ENCODE results near the gene PCSK5. TPM values are rescaled to one million over a fixed set of nuclear protein-coding genes. Genes with fewer than 3 reads are reported as not detected.

Gene PCSK5
- total RNA-seq, 1 experiment from 2014 or later: 2.1 TPM

GRCh38 chr9:76001459-76001858, 111.0 kb downstream of the PCSK5 start:
- DNase-seq (ENCODE audit: low read depth): no peak

DNA sequence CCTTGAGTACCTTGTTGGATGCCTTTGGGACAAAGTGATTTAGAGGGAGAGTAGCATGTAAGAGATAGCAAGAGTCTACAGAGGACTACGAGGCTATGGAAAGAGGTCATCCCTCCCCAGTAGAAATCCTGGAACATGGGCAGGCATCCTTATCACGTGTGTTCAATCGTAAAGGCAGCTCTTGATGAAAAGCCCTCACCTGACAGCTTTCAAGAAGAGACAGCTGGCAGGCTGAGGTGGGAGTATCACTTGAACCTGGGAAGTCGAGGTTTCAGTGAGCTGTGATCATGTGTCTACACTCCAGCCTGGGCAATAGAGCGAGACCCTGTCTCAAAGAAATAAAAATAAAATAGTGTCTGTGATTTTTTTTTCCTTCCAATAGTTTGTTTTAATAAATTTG, 112.6 kb downstream of the PCSK5 start:
- DNase-seq (ENCODE audit: low read depth): no peak

GRCh38 chr9:76004526-76004925, 114.1 kb downstream of the PCSK5 start:
- DNase-seq (ENCODE audit: low read depth): no peak

DNA sequence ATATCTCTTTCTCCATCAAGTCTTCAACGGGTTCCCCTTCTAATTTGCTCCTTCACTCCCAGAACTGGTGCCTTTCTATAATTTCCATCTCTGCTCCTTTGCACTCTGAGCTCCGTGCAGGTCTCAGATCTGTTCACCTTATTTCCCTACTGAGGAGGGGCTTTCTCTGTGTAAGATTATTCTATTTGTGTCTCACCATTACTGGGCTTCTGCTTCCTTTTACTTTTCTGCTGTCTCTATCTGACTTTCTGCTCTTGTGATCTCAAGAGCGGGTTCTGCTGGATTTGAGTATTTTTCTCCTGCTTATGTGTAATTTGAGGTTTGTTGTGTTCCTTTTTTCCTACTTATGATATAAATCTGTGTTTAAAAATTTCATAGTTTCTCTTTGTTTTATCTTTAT, 117.5 kb downstream of the PCSK5 start:
- DNase-seq (ENCODE audit: low read depth): no peak

- DNase-seq (ENCODE audit: low read depth): no peak
Observed at GRCh38 chr9:76013809-76014208, 123.3 kb downstream of the PCSK5 start.

- DNase-seq (ENCODE audit: low read depth): no peak
Observed at GRCh38 chr9:76018235-76018634, 127.8 kb downstream of the PCSK5 start.

DNA sequence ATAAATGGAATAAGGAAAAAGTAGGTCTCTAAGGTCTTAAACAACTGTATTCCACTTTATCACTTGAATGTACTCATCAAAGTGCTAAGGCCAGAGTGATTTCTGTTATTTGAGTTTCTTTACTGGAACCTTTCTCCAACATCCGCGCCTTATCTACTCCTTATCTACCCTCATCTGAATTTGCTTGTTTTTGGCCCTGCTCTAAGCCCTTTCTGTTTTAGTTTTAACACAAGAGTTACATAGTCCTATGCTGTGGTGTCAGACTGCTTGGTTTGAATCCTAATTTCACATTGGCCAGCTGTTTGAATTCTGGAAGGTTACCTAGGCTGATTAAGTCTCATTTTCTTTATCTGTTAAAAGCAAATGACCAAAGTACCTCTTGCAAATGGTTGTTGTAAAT, 128.3 kb downstream of the PCSK5 start:
- no peak for DNase-seq (ENCODE audit: low read depth)

GRCh38 chr9:76020652-76021051, 130.2 kb downstream of the PCSK5 start:
- no peak for DNase-seq (ENCODE audit: low read depth)

- DNase-seq (ENCODE audit: low read depth): no peak
Observed at GRCh38 chr9:76022317-76022716, 131.8 kb downstream of the PCSK5 start.

DNA sequence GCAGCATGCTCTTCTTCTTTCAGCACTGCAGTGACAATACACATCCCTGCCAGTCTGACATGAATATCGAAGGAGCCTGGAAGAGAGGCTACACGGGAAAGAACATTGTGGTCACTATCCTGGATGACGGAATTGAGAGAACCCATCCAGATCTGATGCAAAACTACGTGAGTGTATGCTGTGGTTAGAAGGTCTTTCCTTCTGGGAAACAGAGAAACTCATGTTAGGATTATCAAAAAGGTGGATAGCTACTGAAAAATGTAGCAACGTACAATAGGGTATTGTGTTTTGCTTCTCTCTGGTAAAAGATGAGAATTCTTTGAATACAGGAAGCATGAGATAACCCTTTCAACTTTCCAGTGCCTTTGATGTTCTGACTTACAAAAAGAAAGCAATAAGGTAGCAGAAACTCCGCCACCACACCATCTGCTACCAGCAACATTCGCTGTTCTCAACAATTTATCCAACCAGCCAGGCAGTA, 133.3 kb downstream of the PCSK5 start:
- DNase-seq (ENCODE audit: low read depth): peak; percentile 87

- DNase-seq (ENCODE audit: low read depth): no peak
Observed at GRCh38 chr9:76025286-76025685, 134.8 kb downstream of the PCSK5 start.

DNA sequence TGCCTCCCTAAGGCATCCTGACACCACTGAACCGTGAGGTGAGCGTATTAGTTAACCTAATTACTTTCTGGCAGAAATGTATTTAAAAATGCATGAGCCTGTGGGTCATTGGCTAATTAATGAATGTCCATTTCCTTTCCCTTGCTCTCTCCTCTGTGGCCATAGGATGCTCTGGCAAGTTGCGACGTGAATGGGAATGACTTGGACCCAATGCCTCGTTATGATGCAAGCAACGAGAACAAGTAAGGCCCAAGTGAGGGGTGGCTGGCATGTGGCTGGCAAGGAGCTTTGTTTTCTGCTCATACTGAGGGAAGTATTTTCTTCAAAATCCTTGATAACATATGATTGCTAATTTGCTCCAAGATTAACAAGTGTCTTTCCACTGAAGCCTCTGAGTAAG, 136.3 kb downstream of the PCSK5 start:
- DNase-seq (ENCODE audit: low read depth): no peak

GRCh38 chr9:76027416-76027815, 136.9 kb downstream of the PCSK5 start:
- no peak for DNase-seq (ENCODE audit: low read depth)

- DNase-seq (ENCODE audit: low read depth): no peak
Observed at GRCh38 chr9:76027861-76028260, 137.4 kb downstream of the PCSK5 start.

- no peak for DNase-seq (ENCODE audit: low read depth)
Observed at GRCh38 chr9:76032038-76032796, 141.7 kb downstream of the PCSK5 start.

DNA sequence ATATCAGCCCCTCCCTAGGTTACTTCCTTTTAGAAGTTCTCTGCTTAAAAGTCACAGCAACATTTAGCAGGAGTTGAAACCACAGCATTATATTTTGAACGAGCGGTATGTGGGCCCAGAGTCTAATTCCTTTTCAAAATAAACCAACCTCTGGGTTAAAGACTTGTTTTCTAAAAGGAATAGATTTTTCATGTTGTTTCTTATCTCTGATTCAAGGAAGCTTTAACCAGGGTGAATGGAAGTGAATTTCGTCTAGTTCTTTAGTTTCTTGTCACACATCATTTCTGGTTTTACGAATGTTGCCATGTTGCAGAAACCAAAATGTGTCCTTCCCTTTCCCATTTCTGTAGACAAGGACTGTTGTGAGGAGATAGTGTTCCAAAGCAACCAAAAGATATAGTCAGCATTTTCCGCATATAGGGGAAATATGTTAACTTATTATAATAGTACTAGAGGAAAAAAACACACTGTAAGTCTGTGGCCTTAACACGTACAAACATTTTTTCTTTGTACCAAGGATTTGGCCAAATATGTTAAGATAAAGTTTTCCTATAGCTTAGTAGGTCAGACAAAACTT, 142.4 kb downstream of the PCSK5 start:
- DNase-seq (ENCODE audit: low read depth): no peak

DNA sequence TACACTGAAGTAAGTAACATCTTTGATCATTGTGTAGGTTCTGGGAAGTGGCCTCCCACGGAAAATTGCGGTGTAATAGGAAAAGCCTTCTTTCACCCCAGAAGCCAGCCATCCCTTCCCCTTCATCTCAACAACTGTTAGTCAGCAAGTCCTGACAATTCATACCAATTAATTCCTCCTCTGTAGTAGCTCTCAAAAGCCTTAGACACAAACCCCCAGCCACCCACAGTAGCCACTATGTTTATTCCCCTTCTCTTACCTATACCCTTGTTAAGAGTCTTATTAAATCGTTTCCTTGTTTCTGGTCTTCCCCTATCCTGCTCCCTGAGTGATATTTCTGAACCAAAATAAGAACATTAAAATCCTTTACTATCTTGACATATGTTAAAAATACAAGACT, 143.6 kb downstream of the PCSK5 start:
- no peak for DNase-seq (ENCODE audit: low read depth)

- DNase-seq (ENCODE audit: low read depth): no peak
Observed at GRCh38 chr9:76036762-76037161, 146.3 kb downstream of the PCSK5 start.

DNA sequence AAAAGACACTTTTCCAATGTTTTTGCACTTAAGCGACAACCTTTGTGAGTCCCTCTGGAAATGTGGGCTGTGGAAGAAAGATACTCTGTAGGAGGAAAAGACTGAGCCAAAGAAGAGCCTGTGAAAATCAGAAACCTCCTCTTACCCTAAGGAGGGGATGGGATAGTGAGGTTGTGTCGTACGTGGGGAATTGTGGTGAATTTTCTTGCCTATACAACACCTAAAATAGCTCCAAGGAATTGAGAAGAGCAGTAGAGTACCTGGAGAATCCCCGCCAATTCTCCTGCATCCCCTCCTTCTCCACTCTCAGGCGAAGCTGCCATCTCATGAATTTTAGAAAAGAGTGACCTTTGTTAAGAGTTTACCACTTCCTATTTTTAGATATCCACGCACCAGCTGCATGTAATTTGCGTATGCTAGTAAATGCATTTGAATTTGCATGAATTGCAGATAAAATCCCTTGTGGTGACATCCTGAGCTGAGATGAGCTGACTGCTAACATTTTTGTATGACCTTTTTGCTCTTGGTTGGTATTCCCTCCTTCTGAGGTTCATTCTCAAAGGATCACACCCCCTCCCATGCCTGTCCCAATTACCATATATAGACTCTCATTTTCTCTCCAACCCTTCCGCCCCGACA, 147.2 kb downstream of the PCSK5 start:
- no peak for DNase-seq (ENCODE audit: low read depth)

GRCh38 chr9:76038431-76038830, 148.0 kb downstream of the PCSK5 start:
- DNase-seq (ENCODE audit: low read depth): no peak

DNA sequence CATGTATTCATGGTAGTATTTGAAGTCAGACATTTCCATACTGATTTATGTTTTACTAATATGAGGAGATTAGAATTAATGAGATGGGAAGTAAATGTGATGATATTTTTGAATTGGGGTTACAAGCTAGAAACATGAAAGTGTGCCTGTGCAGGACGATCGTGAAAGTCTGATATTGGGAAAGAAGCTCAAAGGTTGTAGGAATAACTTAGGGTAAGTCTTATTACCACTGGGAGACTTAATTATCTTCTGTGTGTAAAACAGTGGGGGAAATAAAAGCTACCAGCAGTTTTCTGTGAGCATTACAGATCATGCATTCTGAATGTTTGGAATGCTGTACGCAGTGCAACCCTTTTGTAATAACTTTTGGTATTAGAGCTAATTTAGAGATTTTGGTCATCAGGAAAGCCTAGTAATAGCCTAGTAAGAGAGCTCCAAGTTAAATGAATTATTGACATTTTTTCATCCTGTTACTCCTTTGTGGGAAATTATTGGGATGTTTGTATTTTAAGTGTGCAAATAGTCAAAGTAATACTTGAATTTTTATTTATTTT, 153.9 kb downstream of the PCSK5 start:
- DNase-seq (ENCODE audit: low read depth): no peak

- no peak for DNase-seq (ENCODE audit: low read depth)
Observed at GRCh38 chr9:76045221-76045620, 154.7 kb downstream of the PCSK5 start.
